ENCODE data around the gene MEF2B. TPM values are rescaled to one million over a fixed set of nuclear protein-coding genes. Genes with fewer than 3 reads are reported as not detected.

Gene MEF2B
- 0.39 TPM in 1 of 2 replicates, not detected in the other for total RNA-seq

DNA sequence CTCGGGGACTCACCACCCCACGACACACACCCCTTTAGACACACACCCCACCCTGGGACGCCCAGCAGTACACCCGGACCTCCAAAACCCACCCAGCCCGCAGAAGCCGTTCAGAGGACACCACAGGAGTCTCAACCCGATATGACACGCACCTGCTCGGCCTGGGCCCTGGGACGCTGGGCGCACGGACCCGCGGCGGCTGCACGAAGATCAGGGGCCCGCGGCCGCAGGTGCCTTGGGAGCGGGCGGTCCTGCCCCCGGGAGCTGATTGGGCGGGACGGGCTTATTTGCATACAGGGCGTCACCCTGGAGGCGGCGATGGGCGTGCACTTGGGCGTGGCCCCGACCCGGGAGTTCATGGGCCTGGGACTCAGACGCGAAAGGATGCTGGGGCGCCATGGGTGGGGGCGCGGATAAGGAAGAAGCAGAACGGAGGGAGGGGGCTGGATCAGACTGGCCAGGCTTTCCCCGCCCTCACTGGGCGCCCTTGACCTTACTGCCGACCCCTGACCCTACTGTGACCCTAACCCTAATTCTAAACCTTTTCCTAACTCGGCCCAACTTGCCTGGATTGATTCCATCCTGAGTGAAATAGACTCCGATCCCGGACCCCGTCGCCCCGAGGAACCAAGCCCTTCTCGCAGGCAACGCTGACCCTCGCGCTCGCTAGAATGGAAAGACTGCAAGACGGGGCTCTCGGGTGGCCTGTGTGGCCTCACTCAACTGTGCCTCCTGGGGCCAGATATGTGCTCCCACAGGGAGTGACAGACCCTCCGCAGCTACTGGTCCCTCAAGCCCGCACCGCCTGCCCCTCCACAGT is at the start of gene MEF2B:
TSS of gene MEF2B (minus strand) at position 211 of the 820 bp plus-strand sequence. CDS start 19,528 bp downstream, outside the sequence.

DNA sequence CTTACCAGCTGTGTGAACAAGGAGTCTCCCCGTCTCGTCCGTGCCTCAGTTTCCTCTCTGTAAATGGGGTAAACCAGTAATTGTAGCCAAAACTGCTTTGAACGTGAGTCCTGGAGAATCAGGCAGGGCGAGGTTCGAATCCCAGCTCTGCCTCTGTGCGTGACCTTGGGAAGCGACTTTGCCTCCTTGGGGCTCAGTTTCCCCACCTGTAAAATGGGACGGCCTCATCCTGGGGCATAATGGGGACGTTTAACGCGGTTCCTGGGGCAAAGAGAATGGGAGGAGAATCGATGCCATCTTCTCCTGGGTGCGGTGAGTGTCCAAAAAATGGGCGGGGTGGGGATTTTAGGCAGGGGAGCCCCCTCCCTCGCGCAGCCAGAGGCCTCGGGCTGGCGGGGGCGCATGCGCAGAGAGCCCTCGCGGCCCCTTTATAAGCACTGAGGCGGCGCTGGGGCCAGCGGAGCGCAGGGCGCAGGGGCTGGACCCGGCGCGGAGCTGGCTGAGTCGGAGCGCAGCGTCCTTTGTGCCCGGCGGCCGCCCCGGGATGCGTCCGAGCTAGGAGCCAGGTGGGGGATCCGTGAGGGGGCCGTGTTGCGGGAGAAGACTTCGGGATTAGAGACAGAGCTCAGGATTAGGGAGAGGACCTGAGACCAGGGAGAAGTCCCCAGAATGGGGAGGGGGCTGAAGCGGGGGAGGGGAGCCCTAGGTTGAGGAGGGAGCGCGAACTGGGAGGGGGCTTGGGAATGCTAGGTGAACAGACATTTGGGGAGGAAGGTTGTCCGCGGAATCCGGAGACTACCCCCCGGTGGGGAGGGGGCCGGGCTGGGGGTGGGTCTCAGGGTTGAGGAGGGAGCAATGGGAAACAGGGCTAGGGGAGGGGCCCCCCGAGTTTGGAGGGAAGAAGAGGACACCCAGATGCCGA is 41.7 kb upstream of the MEF2B start, which contains the start of gene NCAN:
TSS of gene NCAN (plus strand) at position 460 of the 922 bp plus-strand sequence. CDS start 4,996 bp downstream, outside the sequence.

DNA sequence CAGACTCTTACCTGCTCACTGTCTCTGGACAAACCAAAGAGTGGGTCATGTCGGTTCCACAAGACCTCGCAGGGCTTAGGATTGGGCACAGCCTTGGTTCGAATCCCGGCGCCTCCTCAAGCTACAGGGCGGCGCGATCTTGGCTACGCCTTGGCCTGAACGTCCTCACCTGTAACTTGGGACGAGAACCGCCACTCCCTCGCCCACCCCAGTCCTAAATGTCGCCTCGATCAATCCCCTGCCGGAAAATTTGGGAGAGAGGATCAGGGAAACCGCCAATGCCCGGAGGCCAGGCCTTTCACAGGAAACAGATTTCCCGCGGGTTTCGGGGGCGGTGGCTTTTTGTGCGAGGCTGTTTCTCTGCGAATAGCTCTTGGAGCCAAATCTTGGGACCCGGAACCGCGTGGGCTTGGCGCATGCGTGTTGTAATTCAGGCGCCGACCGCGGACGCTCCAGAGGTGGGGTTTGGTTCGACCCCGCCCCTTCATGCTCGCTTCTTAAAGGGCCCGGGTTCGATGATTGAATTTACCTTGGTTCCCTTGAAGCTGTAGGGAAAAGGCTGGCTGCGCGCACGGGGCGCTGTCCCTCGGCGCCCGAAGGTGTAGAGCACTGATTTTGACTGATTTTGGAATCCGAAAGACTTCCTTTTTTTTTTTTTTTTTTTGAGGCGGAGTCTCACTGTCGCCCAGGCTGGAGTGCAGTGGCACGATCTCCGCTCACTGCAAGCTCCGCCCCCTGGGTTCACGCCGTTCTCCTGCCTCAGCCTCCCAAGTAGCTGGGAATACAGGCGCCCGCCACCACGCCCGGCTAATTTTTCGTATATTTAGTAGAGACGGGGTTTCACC is 33.2 kb upstream of the MEF2B start, which contains the start of gene NR2C2AP:
TSS of gene NR2C2AP (minus strand) at position 403 of the 845 bp plus-strand sequence. CDS start at position 49, 354 bp downstream.

DNA sequence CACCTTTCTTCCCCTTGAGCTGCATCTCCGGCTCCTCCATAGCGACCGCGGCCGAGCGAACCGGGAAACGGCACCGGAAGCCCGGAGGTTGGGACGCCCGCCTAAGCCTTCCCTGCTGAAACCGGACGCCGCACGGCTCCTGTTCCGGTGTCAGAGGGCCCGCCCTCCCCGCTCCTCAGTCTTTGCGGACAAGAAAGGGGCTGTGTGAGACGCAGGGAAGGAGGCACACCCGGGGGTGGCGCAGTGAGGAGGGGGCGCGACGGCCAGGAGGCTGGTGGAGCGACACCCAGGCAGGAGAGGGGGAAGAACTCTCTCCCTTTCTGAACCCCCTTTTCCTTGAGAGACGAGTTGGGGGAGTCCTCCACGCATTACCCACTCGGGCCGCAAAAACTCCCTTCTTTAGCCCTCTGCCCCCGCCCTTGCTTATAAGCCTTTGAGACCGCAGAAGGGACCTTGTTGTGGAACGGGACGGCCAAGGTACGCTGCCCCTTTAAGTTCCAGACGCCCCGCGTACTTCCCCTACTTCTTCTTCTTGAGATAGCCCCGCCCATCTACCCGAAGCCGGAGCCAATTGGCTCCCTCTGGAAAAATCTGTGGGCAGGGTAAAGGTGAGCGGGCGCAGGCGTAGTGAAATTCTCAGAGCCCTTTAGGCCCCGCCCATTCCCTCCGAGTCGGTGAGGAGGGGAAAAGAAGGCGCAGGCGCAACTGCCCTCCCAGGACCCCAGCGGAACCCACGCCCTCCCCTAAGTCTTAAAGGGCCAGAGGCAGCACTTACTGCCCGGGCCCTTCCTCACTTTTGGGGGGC is 22.2 kb upstream of the MEF2B start, which contains the start of the genes BORCS8 and RFXANK:
TSS of gene BORCS8 (minus strand) at position 75 of the 805 bp plus-strand sequence. CDS start at position 40, 35 bp downstream.
TSS of gene RFXANK (plus strand) at position 181 of the 805 bp plus-strand sequence. CDS start 1,689 bp downstream, outside the sequence.

DNA sequence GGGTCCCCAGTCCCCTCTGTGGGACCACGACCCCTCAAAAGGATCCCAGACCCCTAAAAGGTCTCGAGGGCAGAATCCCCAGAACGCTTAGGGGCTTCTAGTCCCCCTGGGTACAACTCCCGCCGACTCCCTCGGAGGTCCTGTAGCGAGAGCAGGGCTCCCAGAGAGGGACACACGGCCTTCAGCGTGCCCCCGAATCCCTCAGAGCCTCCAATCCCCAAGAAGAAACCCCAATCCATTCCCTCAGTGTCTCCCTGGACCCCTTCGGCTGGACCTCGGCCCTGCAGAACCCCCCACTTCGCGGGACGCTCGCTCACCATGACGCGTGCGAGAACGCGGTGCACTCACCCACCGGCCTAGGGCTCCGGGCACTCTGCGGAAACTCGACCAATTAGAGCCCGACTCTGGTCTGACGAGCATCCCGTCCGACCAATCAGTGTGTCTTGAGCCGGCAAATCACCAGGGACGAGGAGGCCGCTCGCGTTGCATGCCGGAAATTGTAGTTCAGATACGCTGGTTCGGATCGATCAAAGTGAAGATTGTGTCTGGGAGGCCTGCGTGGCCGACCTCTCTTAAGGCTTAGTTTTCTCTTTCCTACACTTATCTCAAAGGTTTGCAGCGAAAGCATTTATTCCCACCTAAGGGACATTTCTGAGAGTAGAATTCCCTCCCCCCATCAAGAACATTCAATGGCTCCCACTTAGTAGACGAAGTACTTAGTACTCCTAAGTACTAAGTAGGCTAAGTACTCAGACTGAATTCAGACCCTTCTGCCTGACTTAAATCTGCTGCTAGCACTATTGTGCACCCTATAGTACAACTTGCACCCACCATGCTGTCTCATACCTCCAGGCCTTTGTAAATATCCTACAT is 31.7 kb downstream of the MEF2B start, which contains the start of gene TMEM161A:
TSS of gene TMEM161A (minus strand) at position 370 of the 873 bp plus-strand sequence. CDS start at position 320, 50 bp downstream.

Other genes starting within 250 kb of the MEF2B start
- gene HOMER3, start 229.0 kb downstream of the MEF2B start, total RNA-seq: 43.6 and 99.6 TPM in 2 replicates
- gene SUGP2, start 136.7 kb downstream of the MEF2B start, total RNA-seq: 23.9 and 25.7 TPM in 2 replicates
- 27.1 and 41.2 TPM in 2 replicates for gene ARMC6, start 136.7 kb downstream of the MEF2B start, total RNA-seq
- gene SLC25A42, start 106.3 kb downstream of the MEF2B start, total RNA-seq: 8.5 and 12.6 TPM in 2 replicates
- gene TMEM161A, start 31.8 kb downstream of the MEF2B start, total RNA-seq: 16.1 TPM in 2 replicates
- gene BORCS8, start 21.9 kb upstream of the MEF2B start, total RNA-seq: 11.0 and 15.7 TPM in 2 replicates
- 53.6 and 64.8 TPM in 2 replicates for gene RFXANK, start 22.0 kb upstream of the MEF2B start, total RNA-seq
- 7.6 and 9.0 TPM in 2 replicates for gene NR2C2AP, start 33.2 kb upstream of the MEF2B start, total RNA-seq
- under 0.01 TPM in 1 of 2 replicates, not detected in the other for gene NCAN, start 41.7 kb upstream of the MEF2B start, total RNA-seq
- 1.2 and 2.0 TPM in 2 replicates for gene TM6SF2, start 103.0 kb upstream of the MEF2B start, total RNA-seq
- 27.1 and 33.4 TPM in 2 replicates for gene SUGP1, start 150.2 kb upstream of the MEF2B start, total RNA-seq
- gene MAU2, start 150.6 kb upstream of the MEF2B start, total RNA-seq: 47.5 and 64.8 TPM in 2 replicates
- gene GATAD2A, start 235.4 kb upstream of the MEF2B start, total RNA-seq: 55.0 and 69.0 TPM in 2 replicates

Data from placental epithelial cell (primary cell).